ENCODE results near the gene MYL7. TPM values are rescaled to one million over a fixed set of nuclear protein-coding genes. Genes with fewer than 3 reads are reported as not detected.
"Not testable (repeated sequence)": the region's sequence is repeated elsewhere in the genome, so short reads cannot be mapped to it uniquely, and the experiment has no call there.

Gene MYL7
- polyA plus RNA-seq, 10 donors: 2.4 to 11.2 (median 5.4) TPM

DNA sequence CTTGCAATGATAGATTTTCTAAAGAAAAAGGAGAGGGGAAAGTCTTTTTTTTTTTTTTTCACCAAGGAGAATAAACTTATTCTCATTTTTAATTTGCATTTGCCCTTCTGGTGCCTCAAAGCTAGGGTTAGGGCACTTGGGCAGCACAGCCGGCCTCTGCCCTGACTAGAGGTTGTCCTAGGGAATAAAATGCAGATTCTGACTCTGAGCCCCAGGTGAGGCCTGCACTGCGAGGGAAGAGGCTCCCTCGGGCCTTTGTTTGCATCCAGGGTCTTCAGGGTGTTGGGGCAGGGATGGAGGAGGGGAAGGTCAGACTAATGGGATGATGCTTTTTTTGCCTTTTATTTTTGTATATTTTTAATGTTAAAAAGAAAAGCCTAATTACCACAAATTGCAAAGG lies 7.8 kb downstream of the MYL7 start:
- no peak for DNase-seq

DNA sequence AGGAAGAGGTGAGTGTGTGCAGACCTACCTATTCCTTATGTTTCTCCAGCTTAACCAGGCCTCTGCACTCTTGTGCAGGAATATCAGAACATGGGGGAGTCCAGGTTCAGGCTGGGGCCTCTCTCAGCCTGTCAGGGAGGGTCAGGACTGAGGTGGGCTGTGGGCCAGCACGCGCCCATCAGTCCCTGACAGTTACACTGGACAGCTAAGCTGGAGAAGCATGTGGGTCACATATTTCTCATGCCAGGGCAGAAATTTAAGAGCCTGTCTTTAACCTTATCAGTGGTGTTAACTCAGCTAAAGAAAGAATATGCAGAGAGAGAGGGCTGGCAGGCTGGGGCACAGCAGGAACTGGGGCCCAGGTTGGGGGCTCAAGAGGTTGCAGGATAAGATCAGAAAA lies 9.1 kb downstream of the MYL7 start:
- no peak for DNase-seq

DNA sequence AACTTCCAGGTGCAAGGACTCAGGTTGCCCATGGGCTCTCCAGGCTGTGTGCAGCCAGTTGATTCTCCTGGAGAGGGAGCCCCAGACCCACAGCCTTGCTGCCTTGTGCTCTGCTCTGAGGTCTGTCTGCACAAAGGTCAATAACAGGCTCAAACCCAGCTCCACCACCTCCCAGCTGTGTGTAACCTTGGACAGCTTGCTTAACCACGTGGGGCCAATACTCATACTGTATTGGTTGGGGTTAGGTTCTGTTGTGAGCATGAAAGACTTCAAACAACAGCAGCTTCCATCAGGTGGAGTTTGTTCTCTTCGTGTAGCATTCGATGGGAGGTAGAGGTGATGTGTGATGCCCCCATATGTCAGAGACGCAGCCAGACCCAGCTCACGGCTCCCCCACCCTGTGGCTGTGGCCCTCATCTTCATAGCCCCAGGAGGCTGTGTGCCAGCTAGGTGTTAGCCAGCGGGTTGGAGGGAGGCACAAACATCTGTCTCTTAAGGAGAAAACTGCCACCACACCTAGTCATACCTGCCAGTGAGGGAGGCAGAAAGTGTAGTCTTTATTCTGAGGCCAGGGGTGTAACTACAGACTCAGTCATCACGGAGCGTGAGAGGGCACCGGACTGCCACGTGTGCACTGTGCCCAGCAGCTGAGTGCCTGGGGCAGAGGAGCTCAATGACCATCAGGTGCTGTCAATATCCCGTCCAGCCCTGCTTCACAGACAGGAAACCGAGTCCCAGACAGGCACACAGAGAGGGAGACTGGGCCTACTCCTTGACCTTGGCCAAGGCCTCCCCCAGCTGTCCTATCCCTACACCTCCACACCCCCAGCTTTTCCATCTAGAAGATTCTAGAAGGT lies 9.7 kb downstream of the MYL7 start:
- DNase-seq: no peak

DNA sequence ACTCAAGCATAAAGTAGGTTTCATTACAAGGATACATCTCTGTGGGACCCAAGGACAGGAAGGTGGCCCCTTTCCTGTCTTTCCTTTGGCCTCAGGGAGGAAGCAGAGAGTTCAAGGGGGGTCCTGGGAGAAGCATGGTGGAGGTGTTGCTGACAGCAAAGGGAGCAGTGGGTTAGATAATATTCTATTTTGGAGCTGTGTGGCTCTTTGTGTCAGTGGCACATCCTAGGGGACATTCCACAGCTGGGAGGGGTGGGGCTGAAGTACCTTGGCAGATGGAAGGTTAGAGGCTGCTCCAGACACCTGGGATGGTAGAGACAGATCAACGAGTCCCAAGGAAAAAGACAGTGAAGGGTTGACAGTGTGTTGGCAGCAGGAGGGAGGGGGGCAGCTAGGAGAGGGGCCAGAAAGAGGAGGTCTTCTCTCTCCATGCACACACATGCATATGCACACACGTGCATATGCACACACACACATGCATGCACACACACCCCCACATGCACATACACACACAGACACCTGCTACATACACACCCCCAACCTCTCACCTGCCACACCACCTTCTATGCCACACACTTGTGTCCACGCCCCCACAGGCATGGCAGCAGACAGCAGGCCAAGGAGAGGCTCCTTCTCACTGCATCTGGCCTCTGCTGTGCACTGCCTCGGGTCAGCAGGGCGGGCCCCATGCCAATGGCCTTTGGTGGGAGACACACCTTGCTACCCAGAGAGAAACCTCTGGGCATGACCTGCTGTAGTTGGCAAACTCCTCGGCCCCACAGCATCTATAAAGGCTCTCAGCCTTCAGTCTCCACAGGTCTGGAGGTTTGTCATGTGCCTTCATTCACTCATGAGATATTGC lies 12.2 kb downstream of the MYL7 start:
- DNase-seq: no peak

DNA sequence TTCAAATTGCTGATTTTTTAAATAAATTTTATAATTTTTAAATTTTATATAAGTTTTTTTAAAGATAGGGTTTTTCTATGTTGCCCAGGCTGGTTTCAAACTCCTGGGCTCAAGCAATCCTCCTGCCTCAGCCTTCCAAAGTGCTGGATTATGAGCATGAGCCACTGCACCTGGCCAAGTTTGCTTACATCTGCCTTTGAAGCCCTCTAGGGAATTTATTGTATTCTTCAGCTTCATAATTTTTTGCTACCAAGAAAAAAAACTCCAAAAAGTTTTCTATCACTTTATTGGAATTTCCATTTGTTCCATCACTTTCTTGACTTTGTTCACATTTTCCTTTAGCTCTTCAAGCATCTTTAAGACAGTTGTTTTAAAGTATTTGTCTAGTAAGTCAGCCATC lies 14.0 kb downstream of the MYL7 start:
- DNase-seq: no peak

DNA sequence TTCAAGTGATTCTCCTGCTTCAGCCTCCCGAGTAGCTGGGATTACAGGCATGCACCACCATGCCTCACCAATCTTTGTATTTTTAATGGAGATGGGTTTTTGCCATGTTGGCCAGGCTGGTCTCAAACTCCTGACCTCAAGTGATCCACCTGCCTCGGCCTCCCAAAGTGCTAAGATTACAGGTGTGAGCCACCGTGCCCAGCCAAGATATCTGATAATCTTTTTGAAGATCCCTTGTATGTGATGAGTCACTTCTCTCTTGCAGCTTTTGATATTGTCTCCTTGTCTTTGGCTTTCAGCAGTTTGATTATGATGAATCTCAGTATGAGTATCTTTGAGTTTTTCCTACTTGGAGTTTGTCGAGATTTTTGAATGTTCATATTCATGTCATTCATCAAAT lies 14.6 kb downstream of the MYL7 start:
- not testable (repeated sequence) for DNase-seq

DNA sequence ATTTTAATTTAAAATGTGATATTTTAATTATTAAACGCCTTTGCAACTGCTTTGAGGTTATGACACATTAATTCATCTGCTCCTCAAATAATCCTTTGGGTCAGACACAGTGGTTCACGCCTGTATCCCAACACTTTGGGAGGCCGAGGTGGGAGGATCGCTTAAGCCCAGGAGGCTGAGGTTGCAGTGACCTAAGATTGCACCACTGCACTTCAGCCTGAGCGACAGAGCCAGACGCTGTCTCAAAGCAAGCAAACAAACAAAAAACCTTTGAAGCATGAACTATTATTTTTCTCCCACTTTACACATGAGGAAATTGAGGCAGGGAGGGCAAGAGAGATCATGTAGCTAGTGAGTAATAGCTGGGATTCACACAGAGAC lies 16.3 kb downstream of the MYL7 start:
- no peak for DNase-seq

DNA sequence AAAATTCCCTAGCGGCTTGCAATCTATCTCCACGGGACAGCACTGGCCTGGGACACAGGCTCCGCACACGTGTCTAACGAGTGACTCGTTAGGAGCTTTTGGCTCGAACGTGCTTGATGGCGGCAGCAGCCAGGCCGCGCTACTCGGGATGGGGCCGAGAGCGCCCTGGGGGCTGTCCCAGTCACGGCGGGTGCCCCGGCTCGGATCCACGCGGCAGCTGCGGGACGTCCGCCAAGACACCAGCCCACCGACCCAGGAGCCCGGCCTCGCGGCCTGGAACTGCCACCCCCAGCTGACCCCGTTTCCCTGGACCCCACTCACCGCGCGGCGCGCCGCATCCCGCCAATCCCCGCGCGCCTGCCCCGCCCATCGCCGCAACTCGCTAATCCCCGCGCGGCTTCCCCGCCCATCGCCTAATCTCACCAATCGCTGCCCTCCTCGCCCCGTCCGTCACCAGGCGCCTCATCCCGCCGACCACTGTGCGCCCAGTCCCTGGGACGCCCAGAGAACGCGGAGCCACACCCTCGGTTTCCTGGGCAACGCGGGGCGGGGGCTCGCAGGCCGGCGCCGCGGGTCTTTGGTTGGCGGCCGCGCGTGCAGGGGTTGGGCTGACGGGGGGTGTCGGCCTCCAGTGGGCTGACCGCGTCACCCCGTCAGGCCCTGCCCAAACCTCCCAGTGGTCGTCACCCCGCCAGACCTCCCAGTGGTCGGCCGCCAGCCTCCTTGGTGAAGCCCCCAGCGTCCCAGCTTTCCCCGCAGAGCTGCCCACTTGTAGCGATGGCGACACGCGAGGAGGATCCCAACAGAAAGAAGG lies 17.7 kb downstream of the MYL7 start, which contains the start of gene POLD2:
POLD2 (minus strand) TSS at position 359 of the 814 bp plus-strand sequence. CDS start 1,495 bp downstream, outside the sequence.
- peak; percentile 97 to 100 (median 98) for DNase-seq

DNA sequence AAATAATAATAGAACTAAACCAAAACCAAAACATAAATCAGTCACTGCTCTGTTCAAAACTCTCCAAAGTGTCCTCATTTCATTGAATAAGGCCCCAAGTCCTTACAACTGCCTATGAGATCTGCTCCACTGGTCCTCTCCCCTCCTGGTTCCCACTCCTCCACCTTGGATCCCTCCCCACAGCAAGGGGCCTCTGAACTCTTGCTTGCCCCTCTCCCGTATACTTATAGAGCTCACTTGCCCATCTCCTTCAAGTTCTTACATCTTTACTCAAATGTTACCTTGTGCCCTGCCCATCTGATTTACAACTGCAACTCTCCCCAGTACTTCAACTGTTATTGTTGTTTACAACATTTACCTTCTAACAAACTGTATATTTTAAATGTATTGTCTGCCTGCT lies 18.6 kb downstream of the MYL7 start:
- DNase-seq: no peak

DNA sequence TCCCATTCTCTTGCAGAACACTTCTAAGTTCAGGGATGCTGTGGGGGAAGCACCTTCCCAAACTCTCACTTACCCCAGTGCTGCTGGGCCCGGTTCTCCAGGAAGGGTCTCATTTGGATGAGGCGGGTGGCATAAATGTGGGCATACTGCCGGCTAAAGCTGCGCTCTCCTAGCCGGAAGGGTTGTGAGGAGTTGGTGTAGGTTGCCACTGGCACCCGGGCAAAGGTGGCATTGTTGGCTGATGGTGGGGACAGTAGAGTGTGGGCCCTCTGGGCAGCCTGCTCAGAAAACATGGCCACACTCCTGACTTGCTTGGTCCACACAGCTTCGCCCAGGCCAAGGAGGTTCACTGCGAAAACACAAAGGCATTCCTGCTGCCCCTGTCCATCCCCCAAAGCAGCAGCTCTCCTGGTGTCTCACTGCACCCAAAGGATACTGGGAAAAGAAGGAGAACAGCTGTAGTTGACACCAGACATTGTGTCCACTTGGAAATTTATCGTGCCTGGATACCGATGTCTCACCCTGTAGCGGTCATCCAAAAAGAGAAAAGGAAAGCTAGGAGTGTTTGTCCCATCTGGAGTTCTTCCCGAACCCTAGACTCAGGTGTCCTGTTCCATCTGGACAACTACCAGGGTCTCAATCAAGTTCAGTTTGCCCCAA lies 19.2 kb downstream of the MYL7 start:
- no peak for DNase-seq

DNA sequence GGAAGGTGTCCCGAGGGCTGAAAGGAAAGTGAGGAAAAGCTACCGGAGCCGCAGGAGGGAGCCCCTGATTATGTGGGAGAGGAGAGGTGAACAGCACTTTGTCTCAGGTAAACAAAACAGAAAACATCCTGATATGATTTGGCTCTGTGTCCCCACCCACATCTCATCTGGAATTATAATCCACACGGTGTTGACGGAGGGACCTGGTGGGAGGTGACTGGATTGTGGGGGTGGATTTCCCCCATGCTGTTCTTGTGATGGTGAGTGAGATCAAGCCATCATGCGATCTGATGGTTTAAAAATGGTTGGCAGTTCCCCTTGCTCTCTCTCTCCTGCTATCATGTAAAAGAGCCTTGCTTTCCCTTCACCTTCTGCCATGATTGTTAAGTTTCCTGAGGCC lies 20.7 kb downstream of the MYL7 start:
- DNase-seq: no peak

DNA sequence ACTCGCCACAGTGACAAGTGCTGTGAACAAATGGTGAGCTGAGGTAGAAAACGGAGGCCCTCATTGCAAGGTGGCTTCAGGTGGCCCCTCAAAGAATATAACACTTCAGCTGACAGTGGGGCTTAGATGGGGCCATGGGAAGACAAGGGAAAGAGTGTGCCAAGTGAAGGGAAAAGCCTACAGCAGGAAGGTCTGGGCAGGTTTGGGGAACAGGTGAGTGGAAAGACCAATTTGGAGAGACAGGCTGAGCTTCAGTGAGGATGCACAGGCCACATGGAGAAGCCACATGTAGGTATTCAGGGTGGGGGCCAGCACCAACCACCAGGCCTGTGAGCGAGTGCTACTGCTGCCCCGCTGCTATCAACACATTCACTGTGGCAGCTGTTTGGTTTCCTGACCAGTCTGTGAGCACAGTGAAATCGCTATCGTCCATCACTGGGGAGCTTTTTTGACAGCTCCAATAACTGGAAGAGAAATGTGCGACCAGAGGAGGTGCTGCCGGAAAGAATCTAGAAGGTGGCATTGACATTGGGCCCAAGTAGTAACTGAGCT lies 21.2 kb downstream of the MYL7 start:
- no peak for DNase-seq

DNA sequence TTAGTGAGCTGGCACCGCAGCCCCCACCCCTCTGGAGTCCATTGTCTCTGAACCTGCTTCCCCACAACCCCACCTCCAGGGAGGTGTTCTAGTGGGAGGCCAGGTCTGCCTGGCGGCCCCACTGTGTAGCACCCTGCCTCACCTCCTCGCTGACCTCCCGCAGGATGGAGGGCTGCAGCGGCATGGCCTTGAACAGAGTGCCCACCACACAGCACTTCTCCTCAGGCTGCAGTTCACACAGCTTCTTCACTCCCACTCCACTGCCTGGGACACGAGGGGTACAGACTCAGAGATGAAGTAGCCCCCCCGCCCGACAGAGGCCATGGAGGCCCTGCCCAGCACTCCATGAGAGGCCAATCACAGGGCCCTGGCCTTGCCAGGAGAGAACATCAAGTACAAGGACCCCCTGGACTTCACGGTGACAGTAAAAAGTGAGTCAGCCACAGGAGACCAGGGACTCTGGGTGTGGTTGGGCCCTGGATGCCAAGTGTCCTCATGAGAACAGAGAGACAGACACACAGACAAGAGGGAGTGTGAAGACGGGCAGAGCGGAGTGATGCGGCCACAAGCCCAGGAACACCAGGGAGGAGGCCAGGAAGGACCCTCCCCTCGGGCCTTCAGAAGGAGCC lies 23.2 kb downstream of the MYL7 start:
- no peak for DNase-seq

GRCh38 chr7:44116789-44117666 lies 24.1 kb downstream of the MYL7 start:
- no peak for DNase-seq

DNA sequence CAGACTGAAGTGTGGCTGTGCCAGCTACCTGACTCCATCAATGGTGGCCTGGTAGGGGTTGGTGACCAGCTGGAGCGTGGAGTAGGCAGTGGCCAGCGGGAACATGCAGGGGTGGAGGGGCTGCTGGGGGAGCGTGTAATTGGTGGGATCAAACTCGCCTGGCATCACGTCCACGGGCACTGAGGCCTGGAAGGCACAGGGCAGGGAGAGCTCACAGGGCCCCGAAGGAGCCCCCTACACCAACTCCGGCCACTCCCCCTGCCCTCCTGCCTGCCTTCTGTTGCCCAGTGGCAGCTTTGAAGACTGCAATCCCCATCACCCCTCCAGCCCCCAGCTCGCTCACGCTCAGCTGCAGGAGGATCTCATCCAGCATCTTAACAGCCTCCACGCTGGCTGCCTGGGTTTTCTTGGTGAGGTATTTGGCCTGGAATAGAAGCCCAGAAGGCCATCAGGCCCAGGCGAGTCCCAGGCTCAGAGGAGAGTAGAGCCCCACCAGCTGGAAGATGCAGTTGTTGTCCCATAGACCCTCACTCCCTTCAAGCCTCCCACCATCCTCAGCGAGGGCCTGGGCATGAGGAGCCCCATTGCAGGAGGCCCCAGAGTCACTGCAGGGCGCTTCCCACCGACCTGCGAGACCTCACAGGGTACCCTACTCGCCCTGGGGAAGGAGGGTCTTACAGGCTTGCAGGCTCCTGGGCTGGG lies 24.9 kb downstream of the MYL7 start:
- DNase-seq: no peak

DNA sequence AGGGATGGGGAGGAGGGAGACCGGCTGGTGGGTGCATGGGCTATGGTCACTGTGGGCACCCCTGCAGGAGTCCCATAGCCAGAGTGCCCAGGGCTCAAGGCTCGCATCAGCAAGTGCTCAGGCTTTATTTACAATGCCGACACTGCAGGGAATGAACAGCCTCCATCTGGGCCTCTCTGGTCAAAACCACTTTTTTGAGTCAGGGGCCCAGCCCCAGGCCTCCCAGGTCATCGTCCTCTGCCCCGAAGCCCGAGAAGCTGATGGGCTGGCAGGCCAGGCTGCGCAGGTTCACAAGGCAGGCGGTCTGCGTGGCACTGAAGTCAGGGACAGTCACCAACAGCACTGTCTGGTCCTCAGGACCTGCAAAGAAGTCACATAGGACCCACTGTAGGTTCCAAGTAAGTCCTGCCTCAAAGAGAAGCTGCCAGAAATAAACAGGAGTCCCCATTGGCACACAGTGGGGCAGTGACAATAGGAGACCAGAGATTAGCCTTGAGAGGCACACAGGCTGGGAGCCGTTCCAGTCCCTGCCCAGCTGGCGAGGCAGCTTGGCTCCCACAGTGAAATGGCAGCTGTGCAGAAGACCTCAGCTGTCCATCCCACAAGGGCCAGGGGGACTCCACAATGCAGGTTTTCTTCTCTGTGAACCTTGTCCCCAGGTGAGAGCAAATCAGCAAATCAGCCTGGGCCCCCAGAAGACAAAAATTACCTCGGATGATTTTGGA lies 26.4 kb downstream of the MYL7 start:
- DNase-seq: peak; percentile 70 to 79 (median 71)

DNA sequence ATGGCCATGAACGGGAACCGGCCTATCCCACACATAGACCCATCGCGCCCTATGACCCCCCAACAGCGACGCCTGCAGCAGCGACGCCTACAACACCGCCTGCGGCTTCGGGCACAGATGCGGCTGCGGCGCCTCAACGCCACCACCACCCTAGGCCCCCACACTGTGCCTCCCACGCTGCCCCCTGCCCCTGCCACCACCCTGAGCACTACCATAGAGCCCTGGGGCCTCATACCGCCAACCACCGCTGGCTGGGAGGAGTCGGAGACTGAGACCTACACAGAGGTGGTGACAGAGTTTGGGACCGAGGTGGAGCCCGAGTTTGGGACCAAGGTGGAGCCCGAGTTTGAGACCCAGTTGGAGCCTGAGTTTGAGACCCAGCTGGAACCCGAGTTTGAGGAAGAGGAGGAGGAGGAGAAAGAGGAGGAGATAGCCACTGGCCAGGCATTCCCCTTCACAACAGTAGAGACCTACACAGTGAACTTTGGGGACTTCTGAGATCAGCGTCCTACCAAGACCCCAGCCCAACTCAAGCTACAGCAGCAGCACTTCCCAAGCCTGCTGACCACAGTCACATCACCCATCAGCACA lies 27.3 kb downstream of the MYL7 start:
- no peak for DNase-seq
